Liver (tissue), 9 donors: Measurements from ENCODE around the gene TMOD2. TPM values are rescaled to one million over a fixed set of nuclear protein-coding genes. Genes with fewer than 3 reads are reported as not detected.

ENCODE experiments used
- DNase-seq: peaks from one replicate; pipeline ENCODE4 v3.0.0-alpha.2; 2017; ENCODE audit warnings: low spot score
- H3K27ac ChIP-seq, 2 donors: one replicate each; pipeline ENCODE4 v1.7.0; 2013; ENCODE audit warnings: inconsistent platforms in 2 of 2, low read length in 2 of 2, control low read depth in 1 of 2, low read depth in 1 of 2, mild to moderate bottlenecking in 1 of 2
- H3K27me3 ChIP-seq, 4 donors: one replicate each; pipeline versions ENCODE4 v1.6.1 to v1.7.0; 2013; ENCODE audit warnings: low read length in 3 of 4, inconsistent platforms in 1 of 4, mild to moderate bottlenecking in 1 of 4, moderate library complexity in 1 of 4; ENCODE audit not compliant: control insufficient read depth in 4 of 4, insufficient read depth in 4 of 4
- H3K36me3 ChIP-seq, 4 donors: one replicate each; pipeline versions ENCODE4 v1.6.1 to v1.7.0; 2013; ENCODE audit warnings: low read length in 3 of 4, mild to moderate bottlenecking in 3 of 4, low read depth in 1 of 4, moderate library complexity in 1 of 4; ENCODE audit not compliant: control insufficient read depth in 4 of 4, insufficient read depth in 3 of 4
- H3K4me1 ChIP-seq, 4 donors: one replicate each; pipeline versions ENCODE4 v1.6.1 to v1.7.0; 2013; ENCODE audit warnings: low read length in 3 of 4, mild to moderate bottlenecking in 3 of 4, moderate library complexity in 1 of 4; ENCODE audit not compliant: control insufficient read depth in 4 of 4, insufficient read depth in 4 of 4
- H3K4me3 ChIP-seq, 3 donors: one replicate each; pipeline versions ENCODE4 v1.6.1 to v1.7.0; 2013; ENCODE audit warnings: low read length in 3 of 3, control low read depth in 1 of 3, low read depth in 1 of 3, mild to moderate bottlenecking in 1 of 3
- H3K9ac ChIP-seq, 2 donors: one replicate each; pipeline ENCODE4 v1.7.0; 2013; ENCODE audit warnings: low read length in 2 of 2, mild to moderate bottlenecking in 2 of 2, moderate library complexity in 2 of 2, control low read depth in 1 of 2, low read depth in 1 of 2
- H3K9me3 ChIP-seq, 4 donors: one replicate each; pipeline versions ENCODE4 v1.6.1 to v1.7.0; 2013; ENCODE audit warnings: low read length in 3 of 4; ENCODE audit not compliant: control insufficient read depth in 4 of 4
- CTCF ChIP-seq: fragments of 150-350 bp; IDR thresholded peaks from 2 replicates; pipeline ENCODE4 v1.5.1; 2017; ENCODE audit warnings: improper control_type of control experiment, low read depth, low read length; ENCODE audit not compliant: missing input control
- HNF4A ChIP-seq, 2 donors: conservative IDR thresholded peaks; 2 replicates each; pipeline ENCODE4 v1.6.1; 2016; ENCODE audit warnings: antibody characterized with exemption in 2 of 2, mild to moderate bottlenecking in 2 of 2
- JUND ChIP-seq, 2 donors: IDR thresholded peaks; 2 replicates each; pipeline ENCODE4 v1.6.1; 2016; ENCODE audit warnings: antibody characterized with exemption in 2 of 2
- MAX ChIP-seq: IDR thresholded peaks from 2 replicates; pipeline ENCODE4 v1.6.1; 2016; ENCODE audit warnings: antibody characterized with exemption
- NR2F2 ChIP-seq: IDR thresholded peaks from 2 replicates; pipeline ENCODE4 v1.6.1; 2016; ENCODE audit warnings: antibody characterized with exemption
- RAD21 ChIP-seq, 2 donors: IDR thresholded peaks; 2 replicates each; pipeline ENCODE4 v1.6.1; 2016; ENCODE audit warnings: antibody characterized with exemption in 2 of 2, mild to moderate bottlenecking in 2 of 2
- RXRA ChIP-seq, 2 donors: IDR thresholded peaks; 2 replicates each; pipeline ENCODE4 v1.6.1; 2017 to 2018; ENCODE audit warnings: antibody characterized with exemption in 2 of 2, mild to moderate bottlenecking in 1 of 2
- SP1 ChIP-seq: IDR thresholded peaks from 2 replicates; pipeline ENCODE4 v1.6.1; 2018; ENCODE audit warnings: antibody characterized with exemption, mild to moderate bottlenecking
- ZBTB33 ChIP-seq: IDR thresholded peaks from 2 replicates; pipeline ENCODE4 v1.6.1; 2016; ENCODE audit warnings: antibody characterized with exemption
- WGBS: extraction: QIAGEN DNeasy Blood & Tissue Kit; methylation state at CpG from one replicate; pipeline ENCODE4 v1.1.7; 2013; 5-methylcytosine and 5-hydroxymethylcytosine counted together
- polyA plus RNA-seq, 2 donors: library from polyadenylated mRNA; stranded (reverse) in 1 of 2; unstranded in 1 of 2; fragments of 200-250 nt in 1 of 2; fragments of >200 nt in 1 of 2; fragmentation: Nextera tagmentation in 1 of 2; extraction: Ambion mirVana in 1 of 2; gene quantifications; one replicate each; pipeline versions ENCODE4 v1.2.1 to v1.2.3, GENCODE V29; 2013 to 2015
- total RNA-seq, 2 donors: library from RNA; depleted of rRNA; stranded (reverse); fragments of >200 nt; gene quantifications; one replicate each; pipeline ENCODE4 v1.2.3, GENCODE V29; 2014
- donor health status: healthy.
- donor health status: healthy.
- donor health status: healthy.
- donor health status: healthy.
- donor health status: healthy.

The TMOD2 gene
- total and polyA plus RNA-seq, 4 donors = 0.46 to 2.1 (median 1.1) TPM

DNA sequence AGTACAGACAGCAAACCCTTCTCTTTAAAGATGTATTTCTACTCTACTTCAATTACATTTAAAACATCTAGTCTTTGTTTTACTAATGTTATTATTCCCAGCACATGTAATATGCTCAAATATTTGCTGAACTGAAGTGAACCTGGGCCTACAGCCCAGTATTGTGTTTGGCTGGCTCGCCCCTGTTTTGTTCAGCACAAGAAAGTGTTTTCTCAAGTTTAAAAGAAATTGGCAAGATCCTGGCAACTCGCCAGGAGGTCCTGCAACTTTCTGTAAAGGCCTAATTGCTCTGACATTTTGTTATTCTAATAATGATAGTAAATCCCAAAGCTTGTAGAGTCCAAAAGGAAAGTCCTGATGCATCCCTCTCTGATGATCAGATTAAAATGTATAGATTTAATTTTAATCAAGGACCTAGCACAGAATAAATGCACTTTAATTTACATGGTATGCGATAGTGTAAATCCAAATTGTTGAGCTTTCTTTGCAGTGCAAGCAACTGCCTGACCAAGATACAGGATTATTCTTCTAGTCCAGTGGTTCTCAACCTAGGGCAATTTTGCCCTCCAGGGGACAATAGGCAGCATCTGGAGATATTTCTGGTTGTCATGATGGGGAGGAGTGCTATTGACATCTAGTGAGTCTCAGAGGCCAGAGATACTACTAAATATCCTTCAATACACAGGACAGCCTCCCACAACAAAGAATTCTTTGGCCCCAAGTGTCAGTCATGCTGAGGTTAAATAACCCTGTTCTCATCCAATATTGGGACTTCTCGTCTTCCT lies 42.3 kb downstream of the TMOD2 start:
- H3K27me3 ChIP-seq = no peaks in the 10 kb centered on the region
- TF ChIP-seq RXRA (IDR thresholded peaks at IDR 0.05) = peak in 1 of 2 donors; percentile 38
- peak; percentile 43 for TF ChIP-seq MAX
- no peak for TF ChIP-seq CTCF
- no peak overlapping the region for H3K27ac ChIP-seq
- no peaks in the 10 kb centered on the region for H3K9me3 ChIP-seq
- no peak overlapping the region for H3K9ac ChIP-seq
- WGBS = 55% methylated on average over 4 of the region's 4 CpGs
- H3K4me1 ChIP-seq = peaks cover 0 to 2% (median 0%) of the 10 kb centered on the region in 4 donors
- no peak overlapping the region for H3K4me3 ChIP-seq
- DNase-seq = no peak
- no peaks in the 10 kb centered on the region for H3K36me3 ChIP-seq

- Histone ChIP-seq H3K4me1 (peaks cover 0 to 2% (median 0%) of the 10 kb centered on the region in 4 donors), H3K36me3 (no peaks in the 10 kb centered on the region), H3K27me3 (no peaks in the 10 kb centered on the region), H3K4me3 (no peak overlapping the region), H3K9ac (no peak overlapping the region), H3K27ac (no peak overlapping the region), H3K9me3 (no peaks in the 10 kb centered on the region)
- no peak for DNase-seq
- 72% methylated on average over 10 of the region's 10 CpGs for WGBS
- TF ChIP-seq CTCF (no peak), HNF4A (conservative IDR thresholded peaks at IDR 0.05) (no peak), JUND (IDR thresholded peaks at IDR 0.05) (peak in 1 of 2 donors; percentile 40), ZBTB33 (no peak), RAD21 (IDR thresholded peaks at IDR 0.05) (no peak), SP1 (no peak), NR2F2 (no peak)
Observed at GRCh38 chr15:51796847-51797401, 45.5 kb downstream of the TMOD2 start.
